Measurements from ENCODE around the gene SPATA9. TPM values are rescaled to one million over a fixed set of nuclear protein-coding genes. Genes with fewer than 3 reads are reported as not detected.

Gene SPATA9
- total RNA-seq, 1 donor from 2014 or later, result not detected

DNA sequence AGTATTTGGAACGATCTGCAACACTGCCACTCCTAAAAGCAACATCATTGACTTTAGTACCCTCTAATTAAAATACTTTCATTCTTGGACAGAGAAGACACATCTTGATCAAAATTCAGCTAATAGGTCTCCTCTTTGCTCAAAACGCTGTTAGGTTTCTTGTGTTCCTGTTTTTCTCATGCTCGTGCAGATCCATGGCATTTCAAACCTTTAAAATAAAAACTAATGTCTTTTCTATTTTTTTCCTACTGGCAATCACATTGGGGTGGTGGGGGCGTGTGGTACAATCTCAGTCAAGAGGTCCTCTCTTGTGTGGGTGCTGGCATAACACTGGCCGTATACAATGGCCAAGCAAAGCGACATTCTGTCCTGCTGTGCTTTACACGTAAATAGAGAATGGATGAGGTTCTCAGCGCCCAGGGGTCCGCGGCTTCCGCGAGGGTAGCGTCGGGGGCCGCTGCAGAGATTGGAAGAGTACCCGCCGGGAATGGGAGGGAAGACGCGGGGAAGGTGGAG, 63.2 kb downstream of the SPATA9 start:
- Histone ChIP-seq H3K27ac (no peak overlapping the region), H3K36me3 (no peaks in the 10 kb centered on the region), H3K4me3 (peak overlapping the region; percentile 70), H3K27me3 (ENCODE audit: low read depth) (no peaks in the 10 kb centered on the region), H3K4me1 (peaks cover 23% of the 10 kb centered on the region), H3K9me3 (no peaks in the 10 kb centered on the region)
- intact Hi-C loops (cut with DNase I), result no loop called here
- peak; percentile 4 to 23 for ATAC-seq
- DNase-seq, result no peak
- TF ChIP-seq CTCF (IDR thresholded peaks at IDR 0.05), result no peak

DNA sequence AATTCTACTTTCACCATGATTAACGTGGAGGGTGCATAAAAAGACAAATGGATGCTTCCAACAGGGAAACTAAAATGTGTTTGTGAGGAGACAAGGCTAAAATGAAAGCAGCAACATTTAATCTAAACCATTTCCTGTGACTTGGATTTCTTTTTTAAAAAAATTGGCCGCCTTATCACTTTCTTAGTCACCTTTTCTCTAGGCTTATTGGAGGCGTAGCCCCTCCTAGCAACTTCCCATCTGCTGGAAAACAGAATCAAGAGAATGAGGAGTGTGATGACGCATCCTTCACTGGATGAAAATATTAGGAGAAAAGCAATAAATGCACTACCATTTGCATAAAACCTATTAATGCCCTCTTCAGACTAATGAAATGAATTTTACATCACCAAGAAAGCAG, 63.7 kb downstream of the SPATA9 start:
- no peak for DNase-seq
- Histone ChIP-seq H3K4me1 (peaks cover 23% of the 10 kb centered on the region), H3K9me3 (no peaks in the 10 kb centered on the region), H3K27ac (no peak overlapping the region), H3K4me3 (no peak overlapping the region), H3K27me3 (ENCODE audit: low read depth) (no peaks in the 10 kb centered on the region), H3K36me3 (no peaks in the 10 kb centered on the region)
- TF ChIP-seq CTCF (IDR thresholded peaks at IDR 0.05), result no peak
- intact Hi-C loops (cut with DNase I), result no loop called here
- no peak for ATAC-seq

DNA sequence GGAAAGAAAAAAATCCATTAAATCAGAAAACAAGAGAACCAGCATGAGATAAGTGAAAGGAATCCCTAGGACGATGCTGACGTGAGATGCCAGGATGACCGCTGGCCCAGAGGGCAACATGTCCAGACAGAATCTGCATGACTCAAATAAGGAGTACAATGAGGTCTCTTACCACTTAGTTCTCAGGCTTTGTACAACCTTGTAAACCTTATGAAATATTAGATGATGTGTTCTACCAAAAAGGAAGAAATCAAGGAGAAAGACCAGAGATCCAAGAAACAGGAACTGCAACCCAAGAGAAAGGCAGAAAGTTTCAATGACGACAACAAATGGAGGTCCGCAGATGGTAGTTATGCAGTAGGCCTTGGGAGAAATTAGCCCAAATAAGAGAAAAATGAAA, 65.7 kb downstream of the SPATA9 start:
- no peak for TF ChIP-seq CTCF (IDR thresholded peaks at IDR 0.05)
- Histone ChIP-seq H3K27ac (no peak overlapping the region), H3K4me1 (peaks cover 23% of the 10 kb centered on the region), H3K9me3 (no peaks in the 10 kb centered on the region), H3K36me3 (no peaks in the 10 kb centered on the region), H3K4me3 (no peak overlapping the region), H3K27me3 (ENCODE audit: low read depth) (no peaks in the 10 kb centered on the region)
- no peak for ATAC-seq
- intact Hi-C loops (cut with DNase I), result no loop called here
- no peak for DNase-seq

DNA sequence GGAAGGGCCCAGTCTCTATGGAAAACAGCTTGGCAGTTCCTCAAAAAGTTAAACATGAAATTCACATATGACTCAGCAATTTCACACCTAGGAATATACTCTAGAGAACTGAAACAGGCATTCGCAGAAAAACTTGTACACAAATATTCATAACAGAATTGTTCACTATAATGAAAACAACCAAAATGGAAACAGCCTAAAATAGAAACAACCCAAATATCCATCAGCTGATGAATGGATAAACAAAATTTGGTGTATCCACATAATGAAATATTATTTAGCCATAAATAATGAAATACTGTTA, 67.7 kb downstream of the SPATA9 start:
- Histone ChIP-seq H3K9me3 (no peaks in the 10 kb centered on the region), H3K4me3 (no peak overlapping the region), H3K27ac (no peak overlapping the region), H3K36me3 (no peaks in the 10 kb centered on the region), H3K27me3 (ENCODE audit: low read depth) (no peaks in the 10 kb centered on the region), H3K4me1 (peaks cover 12% of the 10 kb centered on the region)
- ATAC-seq (no peak), DNase-seq (no peak)
- TF ChIP-seq CTCF (IDR thresholded peaks at IDR 0.05), result no peak
- intact Hi-C loops (cut with DNase I), result no loop called here

DNA sequence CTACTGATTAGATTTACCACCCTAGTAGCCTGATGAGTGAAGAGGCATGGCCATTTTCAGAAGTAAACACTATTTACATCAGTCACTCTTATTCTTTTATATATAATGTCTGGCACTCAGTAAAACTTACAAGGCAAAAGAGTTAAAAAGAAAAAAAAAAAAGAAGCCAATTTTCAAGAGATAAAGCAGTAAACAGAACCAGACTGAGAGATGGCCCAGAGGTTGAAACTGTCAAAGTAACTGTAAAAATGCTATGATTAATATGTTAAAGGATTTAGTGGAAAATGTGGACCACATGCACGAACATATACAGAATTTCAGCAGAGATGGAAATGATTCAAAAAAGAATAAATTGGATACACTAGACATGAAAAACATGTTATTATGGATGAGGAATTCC, 69.3 kb downstream of the SPATA9 start:
- no peak for ATAC-seq
- DNase-seq, result no peak
- TF ChIP-seq CTCF (IDR thresholded peaks at IDR 0.05), result no peak
- Histone ChIP-seq H3K36me3 (no peaks in the 10 kb centered on the region), H3K27me3 (ENCODE audit: low read depth) (no peaks in the 10 kb centered on the region), H3K27ac (no peak overlapping the region), H3K4me3 (no peak overlapping the region), H3K4me1 (no peaks in the 10 kb centered on the region), H3K9me3 (no peaks in the 10 kb centered on the region)
- intact Hi-C loops (cut with DNase I), result no loop called here

- DNase-seq (no peak), ATAC-seq (no peak)
- H3K4me1 ChIP-seq, result no peaks in the 10 kb centered on the region
- H3K4me3 ChIP-seq, result no peak overlapping the region
- H3K27ac ChIP-seq, result no peak overlapping the region
- intact Hi-C loops (cut with DNase I), result no loop called here
- no peaks in the 10 kb centered on the region for H3K36me3 ChIP-seq
- no peak for TF ChIP-seq CTCF (IDR thresholded peaks at IDR 0.05)
- no peaks in the 10 kb centered on the region for H3K27me3 ChIP-seq (ENCODE audit: low read depth)
- H3K9me3 ChIP-seq, result no peaks in the 10 kb centered on the region
Measured at GRCh38 chr5:95611396-95611795, 71.4 kb downstream of the SPATA9 start.
